ENCODE results near the gene CDH20.
A peak's percentile ranks its signal among the peaks of the same experiment; 100 is the strongest.

CDH20 gene

DNA sequence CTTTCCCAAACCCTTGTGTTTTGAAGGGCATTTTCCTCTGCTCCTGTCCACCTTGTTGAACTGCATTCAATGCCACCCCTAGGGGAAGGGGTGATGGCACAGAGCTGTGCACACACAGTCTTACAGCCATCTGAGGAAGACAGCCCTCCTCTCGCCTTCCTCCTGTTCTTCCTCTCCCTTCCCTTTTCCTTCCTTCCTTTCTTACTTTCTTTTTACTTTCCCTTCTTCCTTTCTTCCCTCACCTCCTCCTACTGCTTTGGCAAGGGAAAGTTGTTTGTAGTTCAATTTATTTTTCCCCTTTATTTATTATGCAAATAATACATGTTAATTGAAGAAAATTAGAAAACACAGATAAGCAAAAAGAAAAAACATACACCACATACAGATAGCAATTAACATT is 99.4 kb downstream of the CDH20 start:
- no peak for DNase-seq

GRCh38 chr18:61435064-61435652 is 101.9 kb downstream of the CDH20 start:
- no peak for DNase-seq

DNA sequence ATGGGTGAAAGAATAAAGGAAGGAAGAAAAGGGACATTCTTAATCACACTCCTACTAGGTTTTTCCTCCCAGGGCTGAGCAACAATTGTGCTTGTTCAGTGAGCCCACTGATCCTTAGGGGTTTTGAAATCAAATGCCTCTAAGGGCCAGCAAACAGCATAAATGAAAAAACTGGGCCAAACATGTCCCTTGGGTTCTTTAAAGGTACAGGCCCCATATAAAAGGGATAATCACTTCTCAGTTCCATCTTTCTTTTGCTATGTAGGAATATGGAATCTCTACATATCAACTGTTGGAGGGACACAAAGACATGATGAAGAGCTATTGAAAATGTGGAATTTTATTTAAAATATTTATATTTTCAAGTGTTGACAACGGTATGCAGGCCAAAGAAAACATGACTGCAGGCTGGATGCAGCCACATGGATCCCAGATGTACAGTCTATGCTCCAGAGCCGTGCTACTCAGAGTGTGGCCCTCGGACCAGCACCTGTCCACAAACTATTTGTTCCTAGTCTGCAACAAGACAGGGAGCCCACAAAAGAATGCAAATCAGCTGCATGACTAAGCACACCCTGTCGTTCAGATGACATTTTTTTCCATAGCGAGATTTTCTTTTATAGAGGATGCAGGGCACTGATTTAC is 110.0 kb downstream of the CDH20 start:
- no peak for DNase-seq

GRCh38 chr18:61448316-61448715 is 115.1 kb downstream of the CDH20 start:
- DNase-seq = no peak

GRCh38 chr18:61459896-61460648 is 126.8 kb downstream of the CDH20 start:
- DNase-seq = no peak

- no peak for DNase-seq
Observed at GRCh38 chr18:61464551-61465142, 131.4 kb downstream of the CDH20 start.

DNA sequence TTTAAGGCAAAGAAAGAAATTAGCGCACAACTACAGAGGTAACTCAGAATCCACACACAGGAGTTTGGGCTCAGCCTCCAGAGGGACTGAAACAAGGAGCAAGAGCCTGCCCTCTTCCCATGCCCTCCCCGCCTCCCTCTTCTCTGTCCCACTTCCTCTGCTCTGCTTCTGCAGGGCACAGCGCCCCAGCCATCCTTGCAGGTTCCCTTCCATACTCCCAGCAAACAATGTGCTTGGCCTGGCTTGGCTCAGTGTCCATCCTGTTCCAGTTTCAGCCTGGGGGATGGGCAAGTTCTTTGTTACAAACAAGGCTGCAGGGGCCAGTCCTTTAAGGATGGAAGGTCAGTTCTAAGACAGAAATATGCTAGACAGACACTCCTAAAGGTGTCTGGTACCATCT is 133.5 kb downstream of the CDH20 start:
- no peak for DNase-seq

- DNase-seq = no peak
Observed at GRCh38 chr18:61470031-61470674, 136.9 kb downstream of the CDH20 start.

- no peak for DNase-seq
Observed at GRCh38 chr18:61471541-61471940, 138.3 kb downstream of the CDH20 start.

DNA sequence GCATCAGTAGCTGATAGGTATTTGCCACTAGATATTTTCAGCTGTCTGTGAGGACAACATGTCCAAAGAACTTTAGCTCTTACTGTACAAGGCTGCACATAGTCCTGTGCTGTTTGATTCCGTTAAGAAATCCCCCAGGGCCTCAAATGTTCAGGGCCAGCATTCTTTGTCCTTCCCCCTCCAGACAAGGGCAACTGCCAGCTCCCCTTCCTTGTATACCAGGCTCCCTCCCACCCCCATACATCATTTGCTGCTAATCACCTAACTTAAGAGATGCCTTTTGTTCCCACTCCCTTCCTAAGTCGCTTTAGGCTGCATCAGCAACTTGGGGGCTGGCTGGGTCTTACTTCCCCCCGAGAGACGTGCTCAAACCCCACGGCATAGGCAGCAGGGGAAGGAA is 138.7 kb downstream of the CDH20 start:
- no peak for DNase-seq

GRCh38 chr18:61474341-61474740 is 141.1 kb downstream of the CDH20 start:
- no peak for DNase-seq

DNA sequence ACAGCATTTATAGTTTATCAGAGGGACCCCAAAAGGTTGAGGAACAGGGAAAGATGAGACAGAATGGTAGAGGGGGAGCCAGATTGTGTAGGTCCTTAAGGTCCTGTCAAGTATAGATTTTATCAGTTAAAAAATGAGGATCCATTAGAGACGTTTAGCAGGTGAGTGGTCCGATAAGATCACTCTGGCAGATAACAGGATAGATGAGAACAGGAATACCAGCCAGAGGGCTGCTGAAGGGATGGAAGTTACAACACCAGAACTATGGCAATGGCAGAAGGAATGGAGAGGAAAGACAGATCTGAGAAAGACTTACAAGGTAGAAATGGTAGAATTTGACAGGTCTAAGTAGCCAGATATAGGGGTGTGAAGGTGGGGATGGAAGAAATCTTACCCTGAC is 141.7 kb downstream of the CDH20 start:
- DNase-seq = no peak

DNA sequence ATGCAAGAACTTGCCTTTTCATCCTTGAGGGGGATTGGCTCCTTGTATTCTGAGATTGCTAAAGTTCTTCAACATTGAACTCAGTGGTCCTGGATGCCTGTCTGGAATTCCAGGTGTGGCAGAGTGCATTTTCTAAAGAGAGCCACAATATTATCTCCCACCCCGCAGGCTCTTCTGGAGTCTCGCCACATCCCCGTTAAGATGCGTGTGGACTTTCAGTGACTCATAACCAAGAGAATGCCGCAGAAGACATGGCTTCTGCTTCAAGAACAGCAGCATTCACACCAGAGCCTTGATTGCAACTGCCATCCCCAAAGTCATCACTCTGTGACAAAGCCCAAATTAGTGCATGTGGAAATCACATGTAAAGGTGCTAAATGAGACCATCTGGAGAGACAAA is 142.7 kb downstream of the CDH20 start:
- no peak for DNase-seq

- DNase-seq = no peak
Observed at GRCh38 chr18:61489334-61489733, 156.1 kb downstream of the CDH20 start.

GRCh38 chr18:61496374-61496773 is 163.1 kb downstream of the CDH20 start:
- DNase-seq = no peak

DNA sequence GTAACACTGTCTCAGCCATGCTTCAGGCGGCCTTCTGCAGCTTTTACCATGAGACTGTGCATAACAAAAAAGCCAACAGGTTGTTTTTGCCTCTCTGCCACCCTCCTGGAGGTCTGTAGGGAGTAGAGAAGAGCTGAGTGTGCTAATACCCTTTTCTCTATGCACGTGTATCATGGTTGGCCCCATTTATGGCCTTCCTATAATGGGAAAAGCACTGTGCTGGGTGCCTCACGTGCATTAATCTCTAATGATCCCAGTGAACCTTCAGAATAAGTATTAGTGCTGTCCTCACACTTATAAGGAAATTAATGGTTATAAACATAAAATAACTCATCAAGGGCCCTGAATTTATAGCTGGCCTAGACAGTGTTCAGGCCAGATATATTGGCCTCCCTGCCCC is 164.2 kb downstream of the CDH20 start:
- no peak for DNase-seq

DNA sequence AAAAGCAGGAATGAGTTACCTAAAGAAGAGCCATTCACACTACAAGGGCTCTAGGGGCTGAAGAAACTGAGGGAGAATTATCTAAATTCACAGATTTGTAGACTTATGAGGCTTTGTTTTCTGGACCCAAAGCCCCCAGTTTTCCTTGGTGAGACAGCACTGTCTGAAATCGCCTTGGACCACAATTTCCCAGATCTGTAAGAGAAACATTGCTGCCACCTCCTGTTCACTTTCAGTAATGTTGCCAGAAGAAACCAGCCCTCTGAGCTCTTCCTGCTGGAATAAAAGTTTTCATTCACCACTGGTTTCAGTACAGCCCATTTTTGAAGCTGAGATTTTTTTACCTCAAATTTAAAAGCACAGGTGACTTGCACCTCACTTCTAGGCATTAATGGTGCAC is 169.2 kb downstream of the CDH20 start:
- peak; percentile 70 for DNase-seq

DNA sequence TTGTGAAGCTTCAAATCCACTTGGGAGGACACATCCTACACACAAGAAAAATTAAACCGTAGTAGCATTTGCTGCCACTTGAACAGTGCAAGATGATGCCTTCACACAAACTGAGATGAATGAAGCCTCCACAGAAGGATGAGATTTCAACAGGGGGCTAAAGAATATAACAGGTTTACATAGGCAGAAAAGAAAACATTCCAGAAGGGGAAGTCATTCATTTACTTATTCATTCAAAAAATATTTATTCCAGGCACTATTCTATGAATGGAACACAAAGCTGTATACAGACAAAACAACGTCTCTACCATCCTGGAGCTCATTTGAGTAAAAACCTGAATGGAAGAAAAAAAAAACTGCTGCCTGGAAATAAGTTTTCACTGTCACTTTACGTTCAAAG is 170.5 kb downstream of the CDH20 start:
- no peak for DNase-seq

- no peak for DNase-seq
Observed at GRCh38 chr18:61528961-61529360, 195.7 kb downstream of the CDH20 start.

DNA sequence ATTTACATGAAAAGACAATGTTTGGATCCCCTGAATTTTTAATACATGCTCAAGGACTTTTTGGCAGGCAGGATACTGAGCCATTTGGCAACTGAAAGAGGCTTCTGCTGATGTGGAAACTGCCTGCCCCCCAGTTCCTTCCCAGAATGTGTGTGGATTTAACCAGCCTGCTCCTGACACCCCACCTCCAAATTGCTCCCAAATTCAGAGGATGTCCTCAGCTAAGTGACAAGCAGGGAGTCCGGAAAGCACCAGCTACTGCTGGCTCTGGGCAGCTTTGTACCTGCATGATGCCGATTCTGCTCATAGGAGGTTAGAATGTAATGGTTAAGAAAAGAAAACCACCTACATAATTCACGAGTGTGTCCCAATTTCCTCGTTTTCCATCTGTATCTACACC is 197.5 kb downstream of the CDH20 start:
- no peak for DNase-seq

GRCh38 chr18:61531182-61531581 is 198.0 kb downstream of the CDH20 start:
- no peak for DNase-seq

DNA sequence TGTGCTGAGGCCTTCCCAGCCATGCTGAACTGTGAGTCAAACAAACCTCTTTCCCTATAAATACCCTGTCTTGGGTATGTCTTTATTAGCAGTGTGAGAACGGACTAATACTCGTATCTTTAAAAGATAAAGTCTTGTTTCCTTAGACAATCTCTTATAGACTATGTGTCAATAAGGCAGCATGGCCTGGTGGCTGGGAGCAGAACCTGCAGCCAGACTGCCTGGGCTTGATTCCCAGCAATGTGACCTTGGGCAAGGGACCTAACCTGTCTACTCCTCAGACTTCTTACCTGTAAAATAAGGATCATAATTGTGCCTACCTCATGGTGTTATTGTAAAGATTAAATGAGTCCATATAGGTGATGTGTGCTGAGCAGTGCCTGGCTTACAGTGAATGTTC is 198.7 kb downstream of the CDH20 start:
- no peak for DNase-seq

DNA sequence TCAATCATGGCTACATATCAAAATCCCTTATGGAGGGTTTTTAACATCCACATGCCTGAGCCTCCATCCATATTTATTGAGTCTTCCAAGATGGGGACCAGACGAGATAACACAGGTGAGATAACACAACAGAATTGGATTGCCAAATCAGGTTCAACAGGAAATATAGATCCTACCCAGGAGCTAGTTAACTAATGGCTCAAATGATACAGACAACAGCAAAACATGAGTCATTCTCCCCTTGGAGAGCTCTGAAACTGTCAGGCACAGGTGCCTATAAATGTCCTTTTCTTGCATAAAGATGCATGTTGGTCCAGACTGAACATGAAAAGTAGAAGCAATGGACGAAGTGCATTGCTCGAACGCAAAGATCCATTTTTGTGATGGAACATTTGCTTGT is 202.2 kb downstream of the CDH20 start:
- no peak for DNase-seq

DNA sequence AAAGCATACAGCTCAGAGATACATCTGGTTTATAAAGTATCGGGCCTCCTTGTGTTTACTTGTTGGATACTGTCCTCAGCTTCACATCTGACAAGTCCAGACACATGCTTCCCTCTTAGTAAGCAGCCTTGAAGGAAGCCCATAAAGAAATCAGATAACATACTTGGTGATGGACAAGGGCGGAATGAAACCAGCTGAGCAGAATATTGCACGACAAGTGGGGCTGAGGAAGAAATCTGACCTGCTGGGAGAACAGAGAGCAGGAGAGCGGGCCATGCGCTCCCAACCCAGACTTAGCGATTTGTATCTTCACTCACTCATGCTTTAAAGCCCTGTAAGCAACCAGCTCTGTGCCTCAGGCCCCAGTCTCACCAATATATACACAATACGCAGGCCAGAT is 208.4 kb downstream of the CDH20 start:
- no peak for DNase-seq
